A549 (cell line): Measurements from ENCODE around the gene ZDHHC24.

Experiments used
- BCL3 ChIP-seq: fragments of >200 bp; sonication (Bioruptor Twin); formaldehyde crosslinking; IDR thresholded peaks from 3 replicates; pipeline ENCODE4 v1.6.1; 2016
- CEBPB ChIP-seq, 2 experiments: fragments of >200 bp in 1 of 2; sonication (Bioruptor Twin) in 1 of 2; formaldehyde crosslinking in 1 of 2; IDR thresholded peaks; 2 replicates each; pipeline ENCODE4 v1.6.1; 2012 to 2016
- CHD2 ChIP-seq: fragments of 150-350 bp; IDR thresholded peaks from 2 replicates; pipeline ENCODE4 v1.6.1; 2014; ENCODE audit warnings: low read length; ENCODE audit not compliant: partially characterized antibody
- CTCF ChIP-seq: fragments of >200 bp; sonication (Bioruptor Twin); formaldehyde crosslinking; IDR thresholded peaks from 3 replicates; pipeline ENCODE4 v1.5.1; 2016
- EP300 ChIP-seq, 2 experiments: fragments of >200 bp; sonication (Bioruptor Twin); formaldehyde crosslinking; IDR thresholded peaks; 2 replicates in 1 of 2; 3 replicates in 1 of 2; pipeline ENCODE4 v1.6.1; 2016 to 2017
- MYC ChIP-seq: IDR thresholded peaks from 2 replicates; pipeline ENCODE4 v1.6.1; 2012; ENCODE audit warnings: mild to moderate bottlenecking, inconsistent platforms, low read length, improper control_type of control experiment, borderline replicate concordance
- POLR2A ChIP-seq: IDR thresholded peaks from 2 replicates; pipeline ENCODE4 v1.6.1; 2012; ENCODE audit warnings: mild to moderate bottlenecking, low read length
- RARB ChIP-seq: fragments of 250-450 bp; sonication (Bioruptor Pico); IDR thresholded peaks from 2 replicates; pipeline ENCODE4 v1.8.0; 2021; ENCODE audit warnings: mild to moderate bottlenecking, moderate library complexity
- REST ChIP-seq: fragments of 200-600 bp; sonication (generic); IDR thresholded peaks from 2 replicates; pipeline ENCODE4 v1.6.1; 2016; ENCODE audit warnings: antibody characterized with exemption, mild to moderate bottlenecking, moderate library complexity
- RNF2 ChIP-seq: fragments of 200-600 bp; sonication (generic); IDR thresholded peaks from 2 replicates; pipeline ENCODE4 v1.6.1; 2016; ENCODE audit warnings: low read depth, mild to moderate bottlenecking, antibody characterized with exemption, moderate library complexity, borderline replicate concordance
- ZSCAN20 ChIP-seq: fragments of 250-450 bp; sonication (Bioruptor Pico); IDR thresholded peaks from 2 replicates; pipeline ENCODE4 v1.8.0; 2022; ENCODE audit warnings: mild to moderate bottlenecking, moderate library complexity
- TF ChIP-seq, protein P1 (sequence below): fragments of 250-450 bp; sonication (Bioruptor Pico); IDR thresholded peaks from 2 replicates; pipeline ENCODE4 v1.5.0; 2021; ENCODE audit warnings: mild to moderate bottlenecking, moderate library complexity, borderline replicate concordance

- TF ChIP-seq CTCF, result no peak
- no peak for TF ChIP-seq POLR2A
- TF ChIP-seq CHD2, result no peak
- no peak for TF ChIP-seq CEBPB (IDR thresholded peaks at IDR 0.05)
- TF ChIP-seq MYC, result no peak
- no peak for TF ChIP-seq ZSCAN20 (CRISPR knock-in tag)
- TF ChIP-seq RNF2, result no peak
- no peak for TF ChIP-seq EP300 (IDR thresholded peaks at IDR 0.05)
- TF ChIP-seq RARB (CRISPR knock-in tag), result no peak
- TF ChIP-seq, protein P1, sequence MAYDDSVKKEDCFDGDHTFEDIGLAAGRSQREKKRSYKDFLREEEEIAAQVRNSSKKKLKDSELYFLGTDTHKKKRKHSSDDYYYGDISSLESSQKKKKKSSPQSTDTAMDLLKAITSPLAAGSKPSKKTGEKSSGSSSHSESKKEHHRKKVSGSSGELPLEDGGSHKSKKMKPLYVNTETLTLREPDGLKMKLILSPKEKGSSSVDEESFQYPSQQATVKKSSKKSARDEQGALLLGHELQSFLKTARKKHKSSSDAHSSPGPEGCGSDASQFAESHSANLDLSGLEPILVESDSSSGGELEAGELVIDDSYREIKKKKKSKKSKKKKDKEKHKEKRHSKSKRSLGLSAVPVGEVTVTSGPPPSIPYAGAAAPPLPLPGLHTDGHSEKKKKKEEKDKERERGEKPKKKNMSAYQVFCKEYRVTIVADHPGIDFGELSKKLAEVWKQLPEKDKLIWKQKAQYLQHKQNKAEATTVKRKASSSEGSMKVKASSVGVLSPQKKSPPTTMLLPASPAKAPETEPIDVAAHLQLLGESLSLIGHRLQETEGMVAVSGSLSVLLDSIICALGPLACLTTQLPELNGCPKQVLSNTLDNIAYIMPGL (CRISPR knock-in tag), result no peak
- no peak for TF ChIP-seq REST
- TF ChIP-seq BCL3, result no peak
These were observed 16.2 kb downstream of the ZDHHC24 start for GRCh38 chr11:66529655-66530054.
